Prostate gland (tissue), 2 donors: ENCODE data around the gene AHSP. TPM values are rescaled to one million over a fixed set of nuclear protein-coding genes. Genes with fewer than 3 reads are reported as not detected.

Source experiments
- DNase-seq: peaks from one replicate; pipeline ENCODE4 v3.0.0-alpha.2; 2019; ENCODE audit warnings: low spot score
- H3K27ac ChIP-seq, 2 donors: fragments of 200-600 bp; sonication (generic); 2 replicates each; pipeline ENCODE4 v1.5.1; 2017 to 2019
- H3K27me3 ChIP-seq: fragments of 200-600 bp; sonication (generic); replicated peaks from 2 replicates; pipeline ENCODE4 v1.5.1; 2019; ENCODE audit not compliant: insufficient read depth
- H3K36me3 ChIP-seq, 2 donors: fragments of 200-600 bp; sonication (generic); 1 replicate in 1 of 2; 2 replicates in 1 of 2; pipeline versions ENCODE4 v1.5.1 to v1.8.1; 2017 to 2019
- H3K4me1 ChIP-seq: fragments of 200-600 bp; sonication (generic); replicated peaks from 2 replicates; pipeline ENCODE4 v1.5.1; 2019
- H3K4me3 ChIP-seq, 2 donors: fragments of 200-600 bp; sonication (generic); 2 replicates each; pipeline ENCODE4 v1.5.1; 2017 to 2019
- H3K9me3 ChIP-seq: fragments of 200-600 bp; sonication (generic); 2 replicates; pipeline ENCODE4 v1.5.1; 2017
- POLR2A ChIP-seq: fragments of 450-650 bp; IDR thresholded peaks from one replicate; pipeline ENCODE4 v1.6.1; 2016; ENCODE audit warnings: antibody characterized with exemption, mild to moderate bottlenecking
- POLR2AphosphoS5 ChIP-seq: sonication (generic); formaldehyde crosslinking; IDR thresholded peaks from one replicate; pipeline ENCODE4 v1.6.1; 2017; ENCODE audit warnings: antibody characterized with exemption
- WGBS: methylation state at CpG from one replicate; pipeline ENCODE4 v1.1.5; 2018; 5-methylcytosine and 5-hydroxymethylcytosine counted together
- intact Hi-C: fragments of 100-400 bp; cut with DNase I; formaldehyde crosslinking; loops from one replicate; pipeline ENCODE4 v1.14.2; 2022
- total RNA-seq, 2 donors: library from RNA; depleted of rRNA; stranded (reverse); fragments of >200 nt; gene quantifications; one replicate each; pipeline ENCODE4 v1.1.0, GENCODE V29; 2016
- TF ChIP-seq, protein P1 (sequence below), 4 experiments: fragments of 200-600 bp in 2 of 4; fragments of 450-650 bp in 2 of 4; sonication (generic) in 2 of 4; IDR thresholded peaks; 1 replicate in 3 of 4; 2 replicates in 1 of 4; pipeline ENCODE4 v1.5.1; 2016 to 2019; ENCODE audit warnings: antibody characterized with exemption in 4 of 4, mild to moderate bottlenecking in 2 of 4, moderate library complexity in 2 of 4

The AHSP gene
- total RNA-seq, 2 donors from 2014 or later = not detected

DNA sequence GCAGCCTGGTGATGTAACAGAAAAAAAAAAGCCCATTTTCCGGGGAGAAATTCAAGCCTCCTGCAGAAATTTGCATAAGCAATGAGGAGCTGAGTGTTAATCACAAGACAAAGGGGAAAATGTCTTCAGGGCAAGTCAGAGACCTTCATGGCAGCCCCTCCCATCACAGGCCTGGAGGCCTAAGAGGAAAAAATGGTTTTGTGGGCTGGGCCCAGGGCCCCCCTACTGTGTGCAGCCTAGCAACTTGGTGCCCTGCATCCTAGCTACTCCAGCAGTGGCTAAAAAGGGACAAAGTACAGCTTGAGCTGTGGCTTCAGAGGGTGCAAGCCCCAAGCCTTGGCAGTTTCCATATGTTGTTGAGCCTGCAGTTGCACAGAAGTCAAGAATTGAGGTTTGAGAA, 49.7 kb downstream of the AHSP start:
- H3K9me3 ChIP-seq = no peaks in the 10 kb centered on the region
- no peak overlapping the region for H3K4me3 ChIP-seq
- no peak for DNase-seq
- H3K4me1 ChIP-seq = no peaks in the 10 kb centered on the region
- intact Hi-C loops = no loop called here
- H3K27me3 ChIP-seq = no peaks in the 10 kb centered on the region
- H3K36me3 ChIP-seq = no peaks in the 10 kb centered on the region
- WGBS = 76% methylated on average over 1 of the region's 1 CpG
- no peak overlapping the region for H3K27ac ChIP-seq
- TF ChIP-seq, protein P1, sequence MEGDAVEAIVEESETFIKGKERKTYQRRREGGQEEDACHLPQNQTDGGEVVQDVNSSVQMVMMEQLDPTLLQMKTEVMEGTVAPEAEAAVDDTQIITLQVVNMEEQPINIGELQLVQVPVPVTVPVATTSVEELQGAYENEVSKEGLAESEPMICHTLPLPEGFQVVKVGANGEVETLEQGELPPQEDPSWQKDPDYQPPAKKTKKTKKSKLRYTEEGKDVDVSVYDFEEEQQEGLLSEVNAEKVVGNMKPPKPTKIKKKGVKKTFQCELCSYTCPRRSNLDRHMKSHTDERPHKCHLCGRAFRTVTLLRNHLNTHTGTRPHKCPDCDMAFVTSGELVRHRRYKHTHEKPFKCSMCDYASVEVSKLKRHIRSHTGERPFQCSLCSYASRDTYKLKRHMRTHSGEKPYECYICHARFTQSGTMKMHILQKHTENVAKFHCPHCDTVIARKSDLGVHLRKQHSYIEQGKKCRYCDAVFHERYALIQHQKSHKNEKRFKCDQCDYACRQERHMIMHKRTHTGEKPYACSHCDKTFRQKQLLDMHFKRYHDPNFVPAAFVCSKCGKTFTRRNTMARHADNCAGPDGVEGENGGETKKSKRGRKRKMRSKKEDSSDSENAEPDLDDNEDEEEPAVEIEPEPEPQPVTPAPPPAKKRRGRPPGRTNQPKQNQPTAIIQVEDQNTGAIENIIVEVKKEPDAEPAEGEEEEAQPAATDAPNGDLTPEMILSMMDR (IDR thresholded peaks at IDR 0.05) = no peak
- TF ChIP-seq POLR2AphosphoS5 (no peak), POLR2A (no peak)

Other genes with a start within 250 kb of the AHSP start
- gene ITGAX, start 172.7 kb upstream of the AHSP start, total RNA-seq = 1 to 10 TPM; 2.0 to 3.7 TPM
- gene ITGAD, start 134.6 kb upstream of the AHSP start, total RNA-seq = not detected
- gene COX6A2, start 99.5 kb upstream of the AHSP start, total RNA-seq = 1 to 10 TPM in 1 of 2 donors, not detected in 1; 3.9 TPM
- 1 to 10 TPM; 1.2 to 3.3 TPM for gene ZNF843, start 85.1 kb upstream of the AHSP start, total RNA-seq
- 10 to 100 TPM; 10.0 to 20.3 TPM for gene ARMC5, start 68.4 kb upstream of the AHSP start, total RNA-seq
- gene TGFB1I1, start 55.7 kb upstream of the AHSP start, total RNA-seq = 100 to 1,000 TPM in 1 of 2 donors, 10 to 100 TPM in 1; 62.0 to 115 TPM
- under 1 TPM; 0.55 to 0.62 TPM for gene SLC5A2, start 44.8 kb upstream of the AHSP start, total RNA-seq
- gene RUSF1, start 19.5 kb upstream of the AHSP start, total RNA-seq = 100 to 1,000 TPM; 142 to 153 TPM